HG03135 (cell line): ENCODE measurements around the gene BABAM2.

Experiments used
- ATAC-seq: cut with Tn5 transposase; IDR thresholded peaks from one replicate; pipeline ENCODE4 v1.9.1; 2021; ENCODE audit warnings: mild to moderate bottlenecking, moderate library complexity; ENCODE audit not compliant: unreplicated experiment

The BABAM2 gene

DNA sequence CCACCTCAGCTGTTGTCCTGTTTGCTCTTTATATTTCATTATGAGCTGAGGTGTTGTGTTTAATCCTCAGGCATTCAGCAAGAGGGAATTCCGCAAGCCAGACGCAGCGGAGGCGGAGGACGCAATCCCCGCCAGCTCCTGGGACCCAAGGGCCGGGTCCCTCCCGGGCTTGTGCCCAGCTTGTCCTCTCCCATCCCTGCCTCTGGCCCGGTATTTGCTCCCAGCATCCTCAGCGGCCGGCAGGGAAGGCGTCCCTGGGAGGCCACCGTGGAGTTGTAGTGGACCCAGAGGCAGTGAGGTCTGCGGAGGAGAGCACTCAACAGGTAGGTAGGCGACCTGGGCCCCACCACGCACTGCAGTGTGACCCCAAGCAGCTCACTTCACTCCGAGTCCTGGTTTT is 459.7 kb downstream of the BABAM2 start:
- no peak for ATAC-seq

DNA sequence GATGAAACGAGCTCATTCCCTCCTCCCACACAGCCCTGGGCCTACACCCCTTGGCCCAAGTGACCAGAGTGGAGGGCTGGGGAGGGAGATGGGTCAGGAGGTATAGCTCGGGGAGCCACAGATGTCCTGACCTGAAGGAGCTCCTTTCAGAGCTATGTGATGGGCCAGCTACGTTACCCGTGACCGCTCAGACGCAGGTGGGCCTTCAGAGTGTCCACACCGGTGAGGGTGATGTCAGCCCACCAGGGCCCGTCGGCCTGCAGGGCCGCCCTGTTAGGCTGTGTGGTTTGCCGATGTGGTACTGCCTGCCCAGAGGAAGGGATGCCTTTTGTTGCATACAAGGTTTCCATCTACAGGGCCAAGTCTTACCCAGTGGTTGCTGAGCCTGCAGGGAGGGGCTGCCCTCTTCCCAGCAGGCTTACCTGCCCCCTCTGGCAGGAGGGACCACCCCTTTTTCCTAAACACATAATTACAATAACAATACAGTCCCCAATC is 460.3 kb downstream of the BABAM2 start:
- ATAC-seq, result no peak

DNA sequence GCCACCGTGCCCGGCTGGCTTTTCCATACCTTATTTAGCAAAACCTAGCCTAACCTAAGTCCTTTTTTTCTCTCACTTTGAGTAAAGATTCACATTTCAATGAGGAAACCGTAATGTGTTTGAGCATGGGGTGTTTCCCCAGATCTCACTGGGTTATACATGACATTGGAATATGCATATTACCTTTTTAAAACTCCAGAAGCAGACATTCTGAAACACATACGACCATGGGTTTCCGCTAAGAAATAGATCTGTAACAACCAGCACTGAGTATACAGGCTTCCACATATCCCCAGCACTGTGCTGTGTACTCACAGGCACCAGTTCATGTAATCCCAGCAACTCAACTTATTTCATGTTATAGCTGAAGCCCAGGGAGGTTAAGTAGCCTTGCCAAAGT is 461.1 kb downstream of the BABAM2 start:
- ATAC-seq, result no peak

DNA sequence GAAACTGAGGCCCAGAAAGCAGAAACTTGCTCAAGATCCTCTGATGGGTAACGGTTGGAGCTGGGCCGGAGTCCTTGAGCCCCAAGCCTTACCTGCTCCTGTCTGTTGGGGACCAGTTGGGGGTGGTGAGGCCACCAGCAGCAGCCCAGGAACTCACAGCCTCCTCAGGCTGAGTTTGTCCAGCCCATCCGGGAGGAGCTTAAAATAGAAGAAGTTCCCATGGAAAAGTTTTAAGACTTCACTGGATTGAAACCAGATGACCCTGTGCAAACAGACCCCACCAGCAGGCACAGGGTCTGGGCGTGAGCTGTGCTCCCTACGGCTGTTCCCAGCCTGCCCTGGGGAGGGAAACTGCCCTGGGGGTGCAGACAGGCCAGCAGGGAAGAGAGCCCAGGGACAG is 461.6 kb downstream of the BABAM2 start:
- no peak for ATAC-seq

- ATAC-seq, result no peak
These were observed 462.2 kb downstream of the BABAM2 start for GRCh38 chr2:28352610-28353195.

DNA sequence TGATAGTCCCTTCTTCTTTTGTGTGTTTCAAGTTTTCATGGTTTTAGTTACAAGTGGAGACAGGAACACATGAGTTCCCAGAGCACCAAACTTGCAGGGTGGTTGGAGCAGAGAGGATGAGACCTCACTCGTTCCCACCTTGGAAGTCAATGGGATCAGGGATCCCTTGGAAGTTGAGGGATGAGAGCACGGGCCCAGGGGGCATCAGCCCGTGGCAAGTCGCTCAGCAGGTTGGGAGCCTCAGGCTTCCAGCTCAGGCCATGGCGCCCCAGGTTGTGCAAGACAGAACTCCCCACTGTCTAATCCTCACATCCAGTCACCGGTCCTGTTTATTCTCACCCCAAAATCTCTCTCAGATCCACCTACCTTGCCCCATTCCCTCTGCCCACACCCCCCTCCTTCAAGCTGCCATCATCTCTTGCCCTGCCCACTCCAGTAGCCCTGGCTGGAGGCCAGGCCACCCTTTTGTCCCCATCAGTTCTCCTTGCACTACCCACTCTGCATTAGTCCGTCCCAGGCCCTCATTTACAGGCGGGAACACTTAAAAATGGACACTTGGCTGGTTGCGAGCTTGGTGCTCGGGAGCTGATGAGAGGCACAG is 464.5 kb downstream of the BABAM2 start:
- no peak for ATAC-seq

GRCh38 chr2:28355521-28356094 is 465.1 kb downstream of the BABAM2 start:
- no peak for ATAC-seq

- no peak for ATAC-seq
These were observed 465.8 kb downstream of the BABAM2 start for GRCh38 chr2:28356095-28356911.

DNA sequence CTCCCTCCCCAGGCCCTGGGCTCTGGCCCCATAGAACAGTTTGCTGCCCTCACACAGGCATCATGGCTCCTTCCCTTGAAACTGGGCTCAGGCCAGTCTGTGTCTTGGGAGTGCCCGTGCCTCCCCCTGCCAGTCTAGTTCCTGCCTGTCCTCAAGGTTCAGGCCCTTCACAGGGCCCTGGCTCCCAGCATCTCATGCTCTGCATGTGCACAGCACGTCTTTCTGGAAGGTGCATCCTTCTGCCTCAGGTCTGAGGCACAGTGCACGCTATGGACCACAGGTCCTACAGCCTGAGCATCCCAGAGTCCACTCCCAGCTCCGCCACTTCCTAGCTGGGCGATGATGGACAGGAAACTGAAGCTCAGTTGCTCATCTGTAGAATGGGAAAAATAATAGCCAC is 466.5 kb downstream of the BABAM2 start:
- ATAC-seq, result no peak

GRCh38 chr2:28357948-28358667 is 467.6 kb downstream of the BABAM2 start:
- no peak for ATAC-seq

GRCh38 chr2:28358668-28359201 is 468.2 kb downstream of the BABAM2 start:
- ATAC-seq, result peak; percentile 2

GRCh38 chr2:28359222-28360057 is 468.9 kb downstream of the BABAM2 start:
- ATAC-seq, result peak; percentile 59

- no peak for ATAC-seq
These were observed 469.7 kb downstream of the BABAM2 start for GRCh38 chr2:28360058-28360717.

DNA sequence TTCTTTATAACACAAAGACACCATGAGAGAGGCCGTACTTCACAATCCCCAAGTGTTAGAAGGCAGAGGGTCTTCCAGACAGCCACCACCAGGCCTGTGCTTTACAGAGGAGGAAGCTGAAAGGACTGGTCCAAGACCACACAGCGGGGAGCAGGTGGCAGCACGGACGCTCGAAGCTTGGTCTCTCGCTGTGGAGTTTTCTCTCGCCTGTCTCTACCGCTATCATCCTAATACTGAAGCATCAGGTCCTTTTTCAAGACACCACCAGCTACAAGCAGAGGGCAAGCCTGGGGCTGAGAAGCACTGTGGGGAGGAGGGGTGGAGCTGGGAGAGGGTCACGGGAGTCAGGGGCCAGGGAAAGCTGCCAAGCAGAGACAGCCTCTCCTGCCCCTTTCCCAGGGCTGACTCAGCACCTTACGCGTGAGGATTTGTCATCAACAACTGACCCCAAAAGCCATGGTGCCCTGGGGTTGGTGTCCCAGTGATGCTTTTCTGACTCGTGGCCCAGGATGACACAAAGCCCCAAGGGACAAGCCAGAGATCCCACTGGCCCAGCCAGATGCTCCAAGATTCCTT is 470.3 kb downstream of the BABAM2 start:
- ATAC-seq, result no peak

DNA sequence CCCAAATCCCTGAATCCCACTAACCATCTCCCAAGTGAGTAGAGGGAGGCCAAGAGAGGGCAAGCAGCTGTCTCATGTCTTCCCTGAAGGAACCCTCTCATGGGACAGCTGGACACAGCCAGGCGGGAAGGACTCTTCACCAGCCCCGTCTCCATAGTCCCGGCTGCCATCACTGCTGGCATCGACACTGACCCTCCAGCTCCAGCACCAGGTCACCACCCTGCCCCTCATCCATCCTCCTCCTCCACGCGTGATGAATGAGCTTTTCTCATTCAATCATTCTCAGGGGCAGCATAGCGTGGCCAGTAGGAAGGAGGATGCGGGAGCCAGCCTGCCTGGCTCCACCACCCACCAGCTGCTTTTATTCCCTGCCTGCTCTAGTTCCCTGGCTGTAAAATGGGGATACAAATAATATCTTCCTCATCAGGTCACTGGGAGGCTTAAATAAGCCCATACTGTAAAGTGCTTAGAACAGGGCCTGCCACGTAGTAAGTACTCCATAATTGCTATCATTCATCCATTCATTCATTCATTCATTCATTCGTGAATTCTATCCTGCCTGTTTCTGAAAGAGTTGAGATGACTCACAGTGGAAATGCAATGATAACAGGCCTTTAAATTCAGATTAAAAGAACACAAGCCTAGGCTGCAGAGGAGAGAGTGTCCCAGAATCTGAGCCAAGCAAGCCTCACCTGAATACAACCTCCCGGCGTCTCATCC is 471.6 kb downstream of the BABAM2 start:
- ATAC-seq, result no peak

DNA sequence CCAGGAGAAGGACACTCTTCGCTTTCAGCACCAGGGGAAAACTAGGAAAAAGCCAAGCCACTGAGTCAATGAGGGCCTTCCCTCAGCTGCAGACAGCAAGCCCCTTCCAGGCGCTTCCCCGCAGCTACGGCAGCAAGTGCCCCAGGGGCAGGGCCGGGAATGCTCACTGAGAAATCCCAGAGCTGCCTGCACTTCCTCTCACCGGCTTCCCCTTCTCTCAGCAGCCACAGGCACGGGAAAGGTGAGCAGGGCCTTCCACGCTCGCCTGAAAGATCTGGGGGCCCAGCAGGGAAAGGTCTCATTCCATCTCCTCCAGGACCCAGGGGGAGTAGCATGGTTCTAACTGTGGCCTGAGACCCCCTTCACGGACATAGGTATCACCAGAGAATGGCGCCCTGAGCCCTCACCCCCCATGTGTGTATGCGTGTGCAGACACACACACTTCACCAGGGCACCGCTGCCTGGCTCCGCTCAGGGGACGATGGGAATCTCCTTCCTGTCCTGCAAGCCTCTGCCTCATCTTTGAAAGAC is 472.5 kb downstream of the BABAM2 start:
- no peak for ATAC-seq

- no peak for ATAC-seq
These were observed 473.3 kb downstream of the BABAM2 start for GRCh38 chr2:28363686-28364280.

DNA sequence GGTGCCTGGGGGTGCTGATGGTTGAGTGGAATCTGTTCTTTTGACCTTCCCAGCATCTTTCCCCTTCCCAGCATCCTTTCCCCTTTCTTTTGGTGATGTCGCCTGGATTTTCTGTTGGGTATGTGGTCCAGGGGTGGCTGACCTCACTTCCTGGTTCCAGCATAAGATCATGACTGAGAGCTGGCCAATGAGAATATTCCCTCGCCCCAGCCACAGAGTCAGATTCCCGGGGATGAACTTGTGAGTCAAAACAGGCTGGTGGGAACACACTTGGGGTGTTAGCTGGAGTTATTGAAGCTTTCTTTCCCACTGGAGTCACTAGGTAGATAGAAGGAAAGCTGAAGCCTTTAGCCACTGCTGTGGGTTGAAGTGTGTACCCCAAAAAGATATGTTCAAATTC is 474.1 kb downstream of the BABAM2 start:
- no peak for ATAC-seq
